Measurements from ENCODE around the gene TMED7. TPM values are rescaled to one million over a fixed set of nuclear protein-coding genes. Genes with fewer than 3 reads are reported as not detected.

The TMED7 gene
- total and polyA plus RNA-seq, 8 donors, result 73.9 to 115 (median 81.7) TPM

DNA sequence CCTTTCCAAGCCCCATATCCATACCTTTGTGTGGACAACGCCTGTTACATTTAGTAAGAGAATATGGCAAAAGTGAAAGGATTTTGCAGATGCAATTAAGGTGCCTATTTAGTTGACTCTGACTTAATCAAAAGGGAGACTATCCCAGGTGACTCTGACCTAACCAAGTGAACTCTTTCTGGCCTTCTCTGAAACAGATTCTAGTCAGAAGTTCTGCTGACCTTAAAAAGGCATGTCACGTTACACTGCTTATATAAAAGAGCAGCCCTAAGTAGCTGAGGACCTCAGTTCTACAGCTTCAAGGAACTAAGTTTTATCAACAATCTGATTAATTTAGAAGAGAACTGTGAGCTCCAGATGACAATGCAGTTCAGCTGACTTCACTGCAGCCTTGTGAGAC, 17.9 kb downstream of the TMED7 start:
- peaks cover 0 to 9% of the 10 kb centered on the region in 2 donors for H3K36me3 ChIP-seq
- intact Hi-C loops (cut with DNase I), result no loop called here
- DNase-seq (no peak), ATAC-seq (no peak)
- TF ChIP-seq, protein P1, sequence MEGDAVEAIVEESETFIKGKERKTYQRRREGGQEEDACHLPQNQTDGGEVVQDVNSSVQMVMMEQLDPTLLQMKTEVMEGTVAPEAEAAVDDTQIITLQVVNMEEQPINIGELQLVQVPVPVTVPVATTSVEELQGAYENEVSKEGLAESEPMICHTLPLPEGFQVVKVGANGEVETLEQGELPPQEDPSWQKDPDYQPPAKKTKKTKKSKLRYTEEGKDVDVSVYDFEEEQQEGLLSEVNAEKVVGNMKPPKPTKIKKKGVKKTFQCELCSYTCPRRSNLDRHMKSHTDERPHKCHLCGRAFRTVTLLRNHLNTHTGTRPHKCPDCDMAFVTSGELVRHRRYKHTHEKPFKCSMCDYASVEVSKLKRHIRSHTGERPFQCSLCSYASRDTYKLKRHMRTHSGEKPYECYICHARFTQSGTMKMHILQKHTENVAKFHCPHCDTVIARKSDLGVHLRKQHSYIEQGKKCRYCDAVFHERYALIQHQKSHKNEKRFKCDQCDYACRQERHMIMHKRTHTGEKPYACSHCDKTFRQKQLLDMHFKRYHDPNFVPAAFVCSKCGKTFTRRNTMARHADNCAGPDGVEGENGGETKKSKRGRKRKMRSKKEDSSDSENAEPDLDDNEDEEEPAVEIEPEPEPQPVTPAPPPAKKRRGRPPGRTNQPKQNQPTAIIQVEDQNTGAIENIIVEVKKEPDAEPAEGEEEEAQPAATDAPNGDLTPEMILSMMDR (IDR thresholded peaks at IDR 0.05), result no peak
- peaks cover 0 to 16% of the 10 kb centered on the region in 2 donors for H3K4me1 ChIP-seq
- H3K9me3 ChIP-seq, result no peaks in the 10 kb centered on the region
- no peak overlapping the region for H3K27ac ChIP-seq
- H3K27me3 ChIP-seq, result no peaks in the 10 kb centered on the region
- H3K4me3 ChIP-seq, result no peak overlapping the region

DNA sequence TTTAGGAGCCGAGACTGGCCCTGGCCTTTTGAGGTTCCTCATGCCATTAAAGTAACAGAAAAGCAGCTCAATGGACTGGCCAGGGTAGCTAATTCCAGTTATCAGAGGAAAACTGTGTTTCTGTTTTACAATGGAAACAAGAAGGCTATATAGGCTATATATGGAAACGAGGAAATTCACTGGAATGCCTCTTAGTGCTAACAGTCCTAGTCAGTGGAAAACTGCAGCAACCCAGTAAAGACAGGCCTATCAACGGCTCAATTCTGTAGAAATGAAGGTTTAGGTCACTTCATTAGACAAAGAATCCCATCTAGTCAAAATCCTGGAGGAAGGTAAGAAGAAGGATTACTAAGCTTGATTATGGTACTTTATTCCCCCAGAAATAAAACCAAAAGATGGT, 20.4 kb downstream of the TMED7 start:
- H3K27ac ChIP-seq, result no peak overlapping the region
- H3K27me3 ChIP-seq, result no peaks in the 10 kb centered on the region
- no peaks in the 10 kb centered on the region for H3K36me3 ChIP-seq
- no peak overlapping the region for H3K4me3 ChIP-seq
- ATAC-seq (no peak), DNase-seq (no peak)
- H3K9me3 ChIP-seq, result no peaks in the 10 kb centered on the region
- H3K4me1 ChIP-seq, result peaks cover 0 to 33% of the 10 kb centered on the region in 2 donors
- TF ChIP-seq, protein P1 (IDR thresholded peaks at IDR 0.05), result no peak
- intact Hi-C loops (cut with DNase I), result no loop called here

DNA sequence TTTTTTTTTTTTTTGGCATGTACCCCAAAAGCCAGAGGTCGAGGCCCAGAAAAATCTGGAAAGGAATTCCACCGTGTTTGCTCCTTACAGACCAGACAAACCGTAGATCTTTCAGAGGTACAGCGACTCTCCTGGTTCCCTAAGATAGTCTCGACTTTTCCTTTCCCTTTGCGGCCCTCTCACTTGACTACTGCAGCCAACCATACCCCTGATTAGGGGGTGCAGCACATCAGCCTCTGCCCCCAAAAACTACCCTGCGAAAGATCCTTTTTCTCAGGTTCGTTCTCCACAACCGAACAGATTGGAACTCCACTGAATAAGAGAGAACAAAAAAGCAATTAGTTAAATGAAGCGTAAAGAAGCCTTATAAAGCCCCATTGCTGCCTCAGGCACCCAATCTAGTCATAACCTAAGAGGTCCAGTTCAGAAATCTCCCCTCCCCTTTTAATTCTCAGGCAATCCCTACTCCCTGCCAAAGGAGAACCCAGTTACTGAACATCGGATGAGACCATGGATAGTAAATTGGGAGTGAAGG, 23.2 kb downstream of the TMED7 start:
- Histone ChIP-seq H3K36me3 (no peaks in the 10 kb centered on the region), H3K4me3 (peak overlapping the region; percentile 68 to 69), H3K4me1 (peaks cover 0 to 44% of the 10 kb centered on the region in 2 donors), H3K27ac (peak overlapping the region; percentile 93 to 95), H3K27me3 (no peaks in the 10 kb centered on the region), H3K9me3 (no peaks in the 10 kb centered on the region)
- no peak for DNase-seq
- TF ChIP-seq, protein P1 (IDR thresholded peaks at IDR 0.05), result no peak
- intact Hi-C loops (cut with DNase I), result no loop called here
- peak; percentile 38 for ATAC-seq

DNA sequence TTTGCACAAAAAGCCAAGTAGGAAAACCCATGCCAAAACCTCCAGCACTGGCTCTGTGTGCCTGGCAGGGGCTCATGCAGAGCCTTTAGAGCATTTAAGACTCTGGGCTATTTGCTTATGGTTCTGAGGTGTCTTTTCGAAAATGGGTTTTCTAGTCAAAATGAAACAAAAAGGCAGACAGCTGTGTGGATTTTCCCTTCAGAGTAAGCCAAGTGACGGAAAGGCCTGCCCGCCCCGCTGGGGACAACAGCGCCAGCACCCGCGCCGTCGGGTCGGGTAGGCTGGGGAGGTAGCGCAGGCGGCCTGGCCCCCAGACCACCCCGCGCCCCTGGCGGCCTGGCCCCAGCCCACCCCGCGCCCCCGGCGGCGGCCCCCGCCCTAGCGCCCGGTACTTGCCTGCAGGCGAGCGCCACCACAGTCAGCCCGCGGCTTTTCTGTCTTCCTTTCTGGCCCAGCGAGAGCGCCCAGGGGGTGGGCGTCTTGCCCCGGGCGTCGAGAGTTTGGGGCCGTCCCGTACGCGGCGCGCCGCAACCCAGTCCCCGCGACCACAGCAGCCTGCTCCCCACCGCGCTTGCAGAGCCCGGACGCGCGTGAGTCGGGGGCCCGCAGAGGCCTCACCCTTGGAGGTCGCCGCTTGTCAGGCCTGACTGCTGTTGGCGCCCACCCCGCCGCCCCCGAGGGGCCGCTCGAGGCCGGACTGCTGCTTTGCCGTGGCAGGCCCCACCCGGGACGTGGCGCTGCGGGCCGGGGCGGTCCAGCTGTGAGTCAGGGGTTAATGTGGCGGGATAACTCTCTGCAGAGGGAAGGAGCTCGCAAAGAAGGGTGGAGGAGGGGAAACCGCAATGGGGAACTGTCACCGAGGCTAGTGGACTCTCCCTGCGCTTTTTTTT, 23.9 kb downstream of the TMED7 start, which contains the start of gene TICAM2:
Gene TICAM2, minus strand, starts transcription at position 779 of the 890 bp plus-strand sequence. CDS start 21,223 bp downstream, outside the sequence.
- peaks cover 0 to 44% of the 10 kb centered on the region in 2 donors for H3K4me1 ChIP-seq
- no peaks in the 10 kb centered on the region for H3K27me3 ChIP-seq
- ATAC-seq (peak; percentile 92), DNase-seq (peak; percentile 61 to 93 (median 83))
- no peaks in the 10 kb centered on the region for H3K9me3 ChIP-seq
- H3K36me3 ChIP-seq, result no peaks in the 10 kb centered on the region
- H3K27ac ChIP-seq, result peak within 1 kb of the TSS; percentile 93 to 95
- intact Hi-C loops (cut with DNase I), result no loop called here
- TF ChIP-seq, protein P1 (IDR thresholded peaks at IDR 0.05), result peak in 1 of 2 donors; percentile 38
- peak within 1 kb of the TSS; percentile 68 to 69 for H3K4me3 ChIP-seq

DNA sequence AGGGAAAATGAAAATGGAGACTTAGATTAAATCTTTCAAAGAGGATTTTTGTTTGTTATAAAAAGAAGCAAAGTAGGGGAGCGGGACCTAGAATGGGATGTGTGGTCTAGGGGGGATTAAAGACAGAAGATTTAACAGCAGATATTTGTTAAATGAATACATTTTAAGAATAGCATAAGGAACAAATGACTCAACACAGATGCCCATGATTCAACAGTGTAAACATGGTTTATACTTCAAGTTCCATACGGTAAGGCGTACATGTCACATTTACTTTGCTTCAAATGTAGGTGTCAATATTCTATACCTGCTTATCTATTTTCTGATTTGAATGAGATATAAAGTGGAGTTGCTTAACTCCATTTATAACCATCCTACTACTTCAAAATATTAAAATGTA, 25.1 kb downstream of the TMED7 start:
- peak overlapping the region in 1 of 2 donors; percentile 69 for H3K4me3 ChIP-seq
- intact Hi-C loops (cut with DNase I), result no loop called here
- H3K27ac ChIP-seq, result no peak overlapping the region
- no peak for DNase-seq
- H3K27me3 ChIP-seq, result no peaks in the 10 kb centered on the region
- TF ChIP-seq, protein P1 (IDR thresholded peaks at IDR 0.05), result no peak
- no peaks in the 10 kb centered on the region for H3K9me3 ChIP-seq
- peaks cover 0 to 44% of the 10 kb centered on the region in 2 donors for H3K4me1 ChIP-seq
- ATAC-seq, result no peak
- no peaks in the 10 kb centered on the region for H3K36me3 ChIP-seq

Measured in left lung (tissue), 10 donors.